ENCODE data around the gene HTR6.

DNA sequence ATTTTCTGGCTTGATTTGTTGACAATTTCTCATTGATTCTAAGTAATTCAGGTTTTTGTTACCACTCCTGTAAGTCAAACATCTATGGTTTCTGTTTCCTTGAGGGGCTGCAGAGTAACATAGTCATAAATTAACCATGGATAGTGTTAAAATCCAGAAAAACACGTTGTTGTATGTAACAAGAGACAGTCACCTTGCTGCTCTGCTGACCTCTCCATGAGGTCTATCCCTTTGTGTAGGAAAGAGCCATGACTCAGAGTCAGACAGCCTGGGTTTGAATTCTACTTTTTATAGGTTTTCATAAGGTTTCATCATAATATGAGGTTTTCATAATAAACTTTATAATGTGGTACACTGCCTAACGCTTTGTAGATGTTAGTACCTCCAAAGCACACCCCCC lies 48.2 kb upstream of the HTR6 start:
- TF ChIP-seq CTCF (conservative IDR thresholded peaks at IDR 0.05; ENCODE audit: low read depth, low read length) (no peak), POLR2A (IDR thresholded peaks at IDR 0.05; ENCODE audit: low read depth, low read length) (no peak), RFX5 (IDR thresholded peaks at IDR 0.05; ENCODE audit: low read depth, low read length) (no peak), BHLHE40 (IDR thresholded peaks at IDR 0.05; ENCODE audit: low read depth, low read length) (no peak), MXI1 (IDR thresholded peaks at IDR 0.05; ENCODE audit: borderline replicate concordance, low read depth, low read length) (no peak), RAD21 (IDR thresholded peaks at IDR 0.05; ENCODE audit: low read length) (no peak), CHD1 (IDR thresholded peaks at IDR 0.05; ENCODE audit: low read depth, low read length) (no peak), MAZ (IDR thresholded peaks at IDR 0.05; ENCODE audit: borderline replicate concordance, low read depth, low read length) (no peak)
- TF ChIP-seq, protein P1, sequence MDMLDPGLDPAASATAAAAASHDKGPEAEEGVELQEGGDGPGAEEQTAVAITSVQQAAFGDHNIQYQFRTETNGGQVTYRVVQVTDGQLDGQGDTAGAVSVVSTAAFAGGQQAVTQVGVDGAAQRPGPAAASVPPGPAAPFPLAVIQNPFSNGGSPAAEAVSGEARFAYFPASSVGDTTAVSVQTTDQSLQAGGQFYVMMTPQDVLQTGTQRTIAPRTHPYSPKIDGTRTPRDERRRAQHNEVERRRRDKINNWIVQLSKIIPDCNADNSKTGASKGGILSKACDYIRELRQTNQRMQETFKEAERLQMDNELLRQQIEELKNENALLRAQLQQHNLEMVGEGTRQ (IDR thresholded peaks at IDR 0.05; ENCODE audit: low read depth, low read length): no peak
